ENCODE data around the gene DOCK2.

The DOCK2 gene

DNA sequence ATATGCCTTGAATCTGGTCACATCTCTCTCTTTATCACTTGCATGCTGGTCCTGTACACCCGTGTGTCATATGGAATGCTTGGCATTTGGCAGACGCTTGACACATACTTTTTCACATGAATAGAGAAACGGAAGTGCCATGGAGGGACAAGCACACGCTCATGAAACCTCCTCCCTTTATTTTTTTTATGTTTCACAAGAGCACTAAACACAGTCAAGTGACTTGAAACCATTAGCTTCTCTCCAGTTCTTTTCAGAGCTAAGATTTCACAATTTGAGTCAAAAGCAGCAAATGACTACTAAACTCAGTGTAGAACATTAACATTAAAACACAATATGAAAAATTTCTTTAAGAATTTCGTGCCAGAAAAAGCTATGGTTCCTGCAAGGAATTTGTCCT is 151.1 kb downstream of the DOCK2 start:
- H3K27me3 ChIP-seq (replicated peaks; ENCODE audit: insufficient read depth, low read length), result no peaks in the 10 kb centered on the region
- H3K27ac ChIP-seq (ENCODE audit: low read length), result no peak overlapping the region
- DNase-seq, result no peak
- no peaks in the 10 kb centered on the region for H3K9me3 ChIP-seq (replicated peaks; ENCODE audit: insufficient read depth, low read length)
- no peaks in the 10 kb centered on the region for H4K20me1 ChIP-seq (ENCODE audit: insufficient read depth, low read length)
- H2AFZ ChIP-seq (ENCODE audit: low read length), result no peak overlapping the region
- H3K4me2 ChIP-seq (ENCODE audit: low read depth, low read length), result no peak overlapping the region
- H3K9ac ChIP-seq (ENCODE audit: low read length), result no peak overlapping the region
- H3K4me1 ChIP-seq (ENCODE audit: low read length), result no peaks in the 10 kb centered on the region
- H3K4me3 ChIP-seq (ENCODE audit: low read length), result no peak overlapping the region
- TF ChIP-seq, protein P1, sequence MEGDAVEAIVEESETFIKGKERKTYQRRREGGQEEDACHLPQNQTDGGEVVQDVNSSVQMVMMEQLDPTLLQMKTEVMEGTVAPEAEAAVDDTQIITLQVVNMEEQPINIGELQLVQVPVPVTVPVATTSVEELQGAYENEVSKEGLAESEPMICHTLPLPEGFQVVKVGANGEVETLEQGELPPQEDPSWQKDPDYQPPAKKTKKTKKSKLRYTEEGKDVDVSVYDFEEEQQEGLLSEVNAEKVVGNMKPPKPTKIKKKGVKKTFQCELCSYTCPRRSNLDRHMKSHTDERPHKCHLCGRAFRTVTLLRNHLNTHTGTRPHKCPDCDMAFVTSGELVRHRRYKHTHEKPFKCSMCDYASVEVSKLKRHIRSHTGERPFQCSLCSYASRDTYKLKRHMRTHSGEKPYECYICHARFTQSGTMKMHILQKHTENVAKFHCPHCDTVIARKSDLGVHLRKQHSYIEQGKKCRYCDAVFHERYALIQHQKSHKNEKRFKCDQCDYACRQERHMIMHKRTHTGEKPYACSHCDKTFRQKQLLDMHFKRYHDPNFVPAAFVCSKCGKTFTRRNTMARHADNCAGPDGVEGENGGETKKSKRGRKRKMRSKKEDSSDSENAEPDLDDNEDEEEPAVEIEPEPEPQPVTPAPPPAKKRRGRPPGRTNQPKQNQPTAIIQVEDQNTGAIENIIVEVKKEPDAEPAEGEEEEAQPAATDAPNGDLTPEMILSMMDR (IDR thresholded peaks at IDR 0.05; ENCODE audit: low read length), result no peak
- no peak for TF ChIP-seq EZH2phosphoT487 (IDR thresholded peaks at IDR 0.05; ENCODE audit: low read length)
- TF ChIP-seq EZH2 (optimal IDR thresholded peaks at IDR 0.05; ENCODE audit: low read depth, low read length), result no peak
- H3F3A ChIP-seq (ENCODE audit: insufficient read depth, low read length), result no peaks in the 10 kb centered on the region; the same call in 1 of the 2 replicates
- H3K36me3 ChIP-seq (replicated peaks; ENCODE audit: insufficient read depth, low read length), result no peaks in the 10 kb centered on the region
- no peaks in the 10 kb centered on the region for H3K79me2 ChIP-seq (ENCODE audit: low read length)
- no peaks in the 10 kb centered on the region for H3K9me2 ChIP-seq (replicated peaks; ENCODE audit: insufficient read depth, low read length)

DNA sequence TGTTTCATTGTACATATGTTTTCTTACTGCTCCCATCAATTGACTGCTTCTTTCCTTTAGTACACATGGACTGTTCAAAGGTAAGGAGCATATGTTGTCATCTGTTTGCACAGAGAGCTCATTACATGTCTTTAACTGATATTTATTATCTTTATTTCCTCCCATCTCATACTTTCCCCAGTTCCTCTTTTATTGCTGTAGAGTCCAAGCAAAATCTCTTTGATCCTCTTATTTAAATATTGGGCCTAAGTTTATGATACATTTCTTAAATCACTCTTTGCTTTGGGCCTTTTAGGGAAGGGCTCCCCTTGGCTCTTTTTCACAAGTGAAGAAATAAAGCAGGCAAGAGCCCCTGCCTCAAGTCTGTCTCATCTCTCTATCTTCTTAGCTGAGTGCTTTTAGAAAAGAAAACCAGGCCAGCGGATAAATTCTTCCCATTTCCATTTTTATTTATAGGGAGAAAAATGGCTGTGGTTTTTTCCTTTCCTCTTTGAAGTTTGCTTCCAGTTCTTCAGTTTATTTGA is 152.4 kb downstream of the DOCK2 start:
- no peaks in the 10 kb centered on the region for H3K79me2 ChIP-seq (ENCODE audit: low read length)
- DNase-seq, result no peak
- no peak overlapping the region for H3K27ac ChIP-seq (ENCODE audit: low read length)
- no peak overlapping the region for H3K4me3 ChIP-seq (ENCODE audit: low read length)
- H3F3A ChIP-seq (ENCODE audit: insufficient read depth, low read length), result no peaks in the 10 kb centered on the region
- H3K4me2 ChIP-seq (ENCODE audit: low read depth, low read length), result no peak overlapping the region
- H2AFZ ChIP-seq (ENCODE audit: low read length), result no peak overlapping the region
- no peak for TF ChIP-seq EZH2phosphoT487 (IDR thresholded peaks at IDR 0.05; ENCODE audit: low read length)
- TF ChIP-seq, protein P1 (IDR thresholded peaks at IDR 0.05; ENCODE audit: low read length), result no peak
- no peak for TF ChIP-seq EZH2 (optimal IDR thresholded peaks at IDR 0.05; ENCODE audit: low read depth, low read length)
- H3K9ac ChIP-seq (ENCODE audit: low read length), result no peak overlapping the region
- no peaks in the 10 kb centered on the region for H3K9me2 ChIP-seq (replicated peaks; ENCODE audit: insufficient read depth, low read length)
- H3K4me1 ChIP-seq (ENCODE audit: low read length), result no peaks in the 10 kb centered on the region
- no peaks in the 10 kb centered on the region for H3K27me3 ChIP-seq (replicated peaks; ENCODE audit: insufficient read depth, low read length)
- H3K9me3 ChIP-seq (replicated peaks; ENCODE audit: insufficient read depth, low read length), result no peaks in the 10 kb centered on the region
- no peaks in the 10 kb centered on the region for H4K20me1 ChIP-seq (ENCODE audit: insufficient read depth, low read length)
- no peaks in the 10 kb centered on the region for H3K36me3 ChIP-seq (replicated peaks; ENCODE audit: insufficient read depth, low read length)

DNA sequence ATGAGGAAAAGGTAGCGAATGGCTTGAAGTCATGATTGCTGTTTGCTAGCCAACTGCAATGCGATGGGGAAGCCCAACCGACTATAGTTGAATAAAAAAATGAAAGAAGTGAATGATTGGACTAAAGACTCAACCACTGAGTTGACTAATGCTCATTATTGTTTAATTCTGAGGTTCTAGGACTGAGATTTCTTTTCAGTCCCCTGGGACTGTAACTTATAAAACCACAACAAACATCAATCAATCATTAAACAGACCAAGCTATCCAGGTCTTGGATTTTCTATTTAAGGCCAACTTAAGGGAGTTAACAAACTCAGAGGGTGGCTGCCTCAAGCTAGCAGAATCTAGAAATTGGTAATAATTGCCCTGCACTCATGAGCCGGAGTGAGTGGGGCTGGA is 154.2 kb downstream of the DOCK2 start:
- DNase-seq, result no peak
- TF ChIP-seq, protein P1 (IDR thresholded peaks at IDR 0.05; ENCODE audit: low read length), result no peak
- TF ChIP-seq EZH2 (optimal IDR thresholded peaks at IDR 0.05; ENCODE audit: low read depth, low read length), result no peak
- no peak for TF ChIP-seq EZH2phosphoT487 (IDR thresholded peaks at IDR 0.05; ENCODE audit: low read length)
- Histone ChIP-seq H3K4me3 (ENCODE audit: low read length) (no peak overlapping the region), H3K4me1 (ENCODE audit: low read length) (no peaks in the 10 kb centered on the region), H3K9me2 (replicated peaks; ENCODE audit: insufficient read depth, low read length) (no peaks in the 10 kb centered on the region), H3F3A (ENCODE audit: insufficient read depth, low read length) (no peaks in the 10 kb centered on the region), H3K27ac (ENCODE audit: low read length) (no peak overlapping the region), H2AFZ (ENCODE audit: low read length) (no peak overlapping the region), H3K27me3 (replicated peaks; ENCODE audit: insufficient read depth, low read length) (no peaks in the 10 kb centered on the region), H3K79me2 (ENCODE audit: low read length) (no peaks in the 10 kb centered on the region), H3K9ac (ENCODE audit: low read length) (no peak overlapping the region), H3K36me3 (replicated peaks; ENCODE audit: insufficient read depth, low read length) (no peaks in the 10 kb centered on the region), H3K9me3 (replicated peaks; ENCODE audit: insufficient read depth, low read length) (no peaks in the 10 kb centered on the region), H4K20me1 (ENCODE audit: insufficient read depth, low read length) (no peaks in the 10 kb centered on the region), H3K4me2 (ENCODE audit: low read depth, low read length) (no peak overlapping the region)

Data from MM.1S (cell line).